CD14-positive monocyte (primary cell): Measurements from ENCODE around the gene SLC27A6. TPM values are rescaled to one million over a fixed set of nuclear protein-coding genes. Genes with fewer than 3 reads are reported as not detected.

Experiments
- DNase-seq, 3 donors: peaks; one replicate each; pipeline ENCODE4 v3.0.0-alpha.2; 2011 to 2022
- H2AFZ ChIP-seq: 2 replicates; pipeline ENCODE4 v1.6.0; 2012; ENCODE audit warnings: mild to moderate bottlenecking, low read depth, low read length, inconsistent platforms; ENCODE audit not compliant: insufficient read depth, poor library complexity, severe bottlenecking
- H3K27ac ChIP-seq, 2 donors: 1 replicate in 1 of 2; 2 replicates in 1 of 2; pipeline ENCODE4 v1.5.1; 2012 to 2013; ENCODE audit warnings: low read length in 2 of 2, control low read depth in 1 of 2, inconsistent platforms in 1 of 2, low read depth in 1 of 2, mild to moderate bottlenecking in 1 of 2
- H3K27me3 ChIP-seq, 2 donors: one replicate each; pipeline versions ENCODE4 v1.6.0 to v1.6.1; 2011 to 2013; ENCODE audit warnings: low read length in 2 of 2; ENCODE audit not compliant: control insufficient read depth in 2 of 2, insufficient read depth in 2 of 2
- H3K36me3 ChIP-seq, 2 donors: replicated peaks in 1 of 2; 1 replicate in 1 of 2; 2 replicates in 1 of 2; pipeline versions ENCODE4 v1.5.1 to v1.6.1; 2012 to 2013; ENCODE audit warnings: low read length in 2 of 2, control low read depth in 1 of 2, inconsistent platforms in 1 of 2, mild to moderate bottlenecking in 1 of 2; ENCODE audit not compliant: insufficient read depth in 2 of 2, control insufficient read depth in 1 of 2
- H3K4me1 ChIP-seq, 2 donors: 1 replicate in 1 of 2; 2 replicates in 1 of 2; pipeline versions ENCODE4 v1.5.1 to v1.6.1; 2012 to 2013; ENCODE audit warnings: low read length in 2 of 2, control low read depth in 1 of 2, inconsistent platforms in 1 of 2, mild to moderate bottlenecking in 1 of 2, moderate library complexity in 1 of 2; ENCODE audit not compliant: insufficient read depth in 2 of 2, control insufficient read depth in 1 of 2
- H3K4me2 ChIP-seq: replicated peaks from 2 replicates; pipeline ENCODE3; 2012; ENCODE audit warnings: low read length, moderate library complexity, mild to moderate bottlenecking; ENCODE audit not compliant: poor library complexity, severe bottlenecking; ENCODE audit errors: extremely low read depth
- H3K4me3 ChIP-seq, 3 experiments: fragments of 200-600 bp in 1 of 3; sonication (generic) in 1 of 3; replicated peaks in 1 of 3; 1 replicate in 2 of 3; 2 replicates in 1 of 3; pipeline ENCODE4 v1.5.1; 2011 to 2013; ENCODE audit warnings: low read length in 3 of 3, mild to moderate bottlenecking in 3 of 3, control low read depth in 2 of 3, low read depth in 2 of 3, inconsistent platforms in 1 of 3, moderate library complexity in 1 of 3
- H3K79me2 ChIP-seq: 2 replicates; pipeline ENCODE4 v1.6.0; 2012; ENCODE audit warnings: mild to moderate bottlenecking, control low read depth, inconsistent platforms, low read length, moderate library complexity; ENCODE audit not compliant: insufficient read depth
- H3K9ac ChIP-seq: 2 replicates; pipeline ENCODE4 v1.6.0; 2017; ENCODE audit warnings: low read length, mild to moderate bottlenecking; ENCODE audit not compliant: insufficient read depth, poor library complexity, severe bottlenecking
- H3K9me3 ChIP-seq, 2 donors: replicated peaks in 1 of 2; 1 replicate in 1 of 2; 2 replicates in 1 of 2; pipeline versions ENCODE4 v1.5.1 to v1.6.1; 2012 to 2013; ENCODE audit warnings: low read length in 2 of 2, control low read depth in 1 of 2; ENCODE audit not compliant: control insufficient read depth in 1 of 2, insufficient read depth in 1 of 2
- H4K20me1 ChIP-seq: 2 replicates; pipeline ENCODE4 v1.6.0; 2012; ENCODE audit warnings: mild to moderate bottlenecking, low read length, control low read depth, moderate library complexity; ENCODE audit not compliant: insufficient read depth
- H3K27ac Mint-ChIP-seq, 7 donors: one replicate each; pipeline ENCODE4 v1.8.0; 2020; ENCODE audit warnings: mild to moderate bottlenecking in 7 of 7, mixed read lengths in 7 of 7, moderate library complexity in 6 of 7, inconsistent platforms in 2 of 7
- H3K27me3 Mint-ChIP-seq, 3 donors: one replicate each; pipeline ENCODE4 v1.8.0; 2021 to 2022; ENCODE audit warnings: low read depth in 3 of 3, mild to moderate bottlenecking in 3 of 3, mixed read lengths in 3 of 3, moderate library complexity in 3 of 3, inconsistent platforms in 1 of 3
- H3K36me3 Mint-ChIP-seq, 2 donors: one replicate each; pipeline ENCODE4 v1.8.0; 2020; ENCODE audit warnings: mixed read lengths in 2 of 2, inconsistent platforms in 1 of 2, mild to moderate bottlenecking in 1 of 2
- H3K4me1 Mint-ChIP-seq: one replicate; pipeline ENCODE4 v1.8.0; 2020; ENCODE audit warnings: mild to moderate bottlenecking, mixed read lengths
- H3K4me3 Mint-ChIP-seq, 2 donors: one replicate each; pipeline ENCODE4 v1.8.0; 2020; ENCODE audit warnings: mild to moderate bottlenecking in 2 of 2, mixed read lengths in 2 of 2, moderate library complexity in 1 of 2
- H3K9me3 Mint-ChIP-seq, 7 donors: one replicate each; pipeline ENCODE4 v1.8.0; 2020 to 2022; ENCODE audit warnings: mixed read lengths in 7 of 7, mild to moderate bottlenecking in 6 of 7, moderate library complexity in 6 of 7, inconsistent platforms in 2 of 7
- CTCF ChIP-seq: fragments of 200-600 bp; IDR thresholded peaks from one replicate; pipeline ENCODE4 v1.8.0; 2022; ENCODE audit warnings: antibody characterized with exemption, mild to moderate bottlenecking
- whole genome bisulfite sequencing: methylation state at CpG from one replicate; pipeline ENCODE4 v1.1.5; 2013; ENCODE audit warnings: missing lambda C conversion rate; ENCODE audit not compliant: insufficient coverage; 5-methylcytosine and 5-hydroxymethylcytosine counted together
- intact Hi-C, 2 donors: fragments of 100-400 bp; cut with micrococcal nuclease; formaldehyde crosslinking; loops; one replicate each; pipeline versions ENCODE4 v1.15.0 to v1.15.1; 2023
- polyA plus RNA-seq, 3 donors: library from polyadenylated mRNA; depleted of rRNA in 1 of 3; unstranded in 2 of 3; stranded (reverse) in 1 of 3; fragments of 300-500 nt in 2 of 3; fragments of >200 nt in 1 of 3; fragmentation: Illumina TruSeq in 2 of 3; gene quantifications; 1 replicate in 2 of 3; 2 replicates in 1 of 3; pipeline ENCODE4 v1.2.3, GENCODE V29; 2012 to 2021

The SLC27A6 gene
- polyA plus RNA-seq, 3 donors, result not detected

GRCh38 chr5:129043894-129044293 lies 78.6 kb downstream of the SLC27A6 start:
- H3K4me3 ChIP-seq, result no peak overlapping the region
- no peak for DNase-seq
- intact Hi-C loops, result no loop called here
- H3K27ac ChIP-seq, result no peak overlapping the region
- H3K4me1 ChIP-seq, result no peaks in the 10 kb centered on the region
- Mint-ChIP-seq H3K9me3 (peaks cover 7 to 19% (median 12%) of the 10 kb centered on the region in 7 donors), H3K4me1 (no peaks in the 10 kb centered on the region), H3K27ac (no peak overlapping the region), H3K36me3 (no peaks in the 10 kb centered on the region), H3K27me3 (no peaks in the 10 kb centered on the region), H3K4me3 (no peak overlapping the region)
- peaks cover 0 to 8% of the 10 kb centered on the region in 2 donors for H3K9me3 ChIP-seq
- H3K27me3 ChIP-seq, result no peaks in the 10 kb centered on the region
- H3K4me2 ChIP-seq, result no peak overlapping the region
- TF ChIP-seq CTCF, result no peak
- no peak overlapping the region for H3K9ac ChIP-seq
- H3K36me3 ChIP-seq, result no peaks in the 10 kb centered on the region
- WGBS, result 20% methylated on average over 1 of the region's 1 CpG
- no peaks in the 10 kb centered on the region for H4K20me1 ChIP-seq
- no peaks in the 10 kb centered on the region for H3K79me2 ChIP-seq
- no peak overlapping the region for H2AFZ ChIP-seq

- Histone ChIP-seq H3K27ac (no peak overlapping the region), H3K9me3 (peaks cover 0 to 8% of the 10 kb centered on the region in 2 donors), H3K4me1 (no peaks in the 10 kb centered on the region), H4K20me1 (no peaks in the 10 kb centered on the region), H3K4me2 (no peak overlapping the region), H3K79me2 (no peaks in the 10 kb centered on the region), H3K36me3 (no peaks in the 10 kb centered on the region), H3K9ac (no peak overlapping the region), H3K4me3 (no peak overlapping the region), H2AFZ (no peak overlapping the region), H3K27me3 (no peaks in the 10 kb centered on the region)
- no peaks in the 10 kb centered on the region for H3K36me3 Mint-ChIP-seq
- H3K9me3 Mint-ChIP-seq, result peaks cover 7 to 19% (median 12%) of the 10 kb centered on the region in 7 donors
- H3K27me3 Mint-ChIP-seq, result no peaks in the 10 kb centered on the region
- no peak for TF ChIP-seq CTCF
- intact Hi-C loops, result no loop called here
- DNase-seq, result no peak
- no peak overlapping the region for H3K27ac Mint-ChIP-seq
- H3K4me1 Mint-ChIP-seq, result no peaks in the 10 kb centered on the region
- no peak overlapping the region for H3K4me3 Mint-ChIP-seq
Measured at GRCh38 chr5:129046151-129046550, 80.9 kb downstream of the SLC27A6 start.
